Measurements from ENCODE around the gene RFPL4A. TPM values are rescaled to one million over a fixed set of nuclear protein-coding genes. Genes with fewer than 3 reads are reported as not detected.

RFPL4A gene
- total and polyA plus RNA-seq, 2 of the 8 experiments (the other 6 are each of a cell fraction or from before 2014, with no cell fraction given), result not detected

- DNase-seq (ENCODE audit: low read depth in 1 of 2, low spot score in 2 of 2), result no peak
- peaks cover 57 to 74% of the 10 kb centered on the region in 2 experiments for H3K9me3 ChIP-seq (ENCODE audit: insufficient read depth in 2 of 2, low read depth in 1 of 2, low read length in 1 of 2)
- no peak for FAIRE-seq
- H2BK5ac ChIP-seq (ENCODE audit: low read depth, low read length), result no peak overlapping the region
- no peak overlapping the region for H3K18ac ChIP-seq (ENCODE audit: extremely low read depth, low read length)
- no peaks in the 10 kb centered on the region for H3K23me2 ChIP-seq (ENCODE audit: low read depth, low read length)
- H3K79me2 ChIP-seq (ENCODE audit: control insufficient read depth in 1 of 2, insufficient read depth in 2 of 2, low read length in 2 of 2), result no peaks in the 10 kb centered on the region
- no peak overlapping the region for H2AK5ac ChIP-seq (ENCODE audit: low read depth, low read length)
- H2BK20ac ChIP-seq (ENCODE audit: low read length), result no peak overlapping the region
- no peak overlapping the region for H2BK15ac ChIP-seq (ENCODE audit: low read length)
- TF ChIP-seq KDM1A (IDR thresholded peaks at IDR 0.05; ENCODE audit: borderline replicate concordance, low read length), result no peak
- TF ChIP-seq ASH2L (IDR thresholded peaks at IDR 0.05; ENCODE audit: low read length), result no peak
- TF ChIP-seq CTCF (IDR thresholded peaks at IDR 0.05; ENCODE audit: control extremely low read depth in 1 of 3, insufficient read depth in 1 of 3, low read depth in 1 of 3, low read length in 3 of 3), result no peak
- TF ChIP-seq SAP30 (IDR thresholded peaks at IDR 0.05; ENCODE audit: insufficient read depth, insufficient replicate concordance, low read length), result no peak
- TF ChIP-seq CBX8 (IDR thresholded peaks at IDR 0.05; ENCODE audit: borderline replicate concordance, low read depth, low read length), result no peak
- TF ChIP-seq PHF8 (conservative IDR thresholded peaks at IDR 0.05; ENCODE audit: low read depth, low read length), result no peak
- no peak for TF ChIP-seq SP4 (IDR thresholded peaks at IDR 0.05; ENCODE audit: low read length)
- TF ChIP-seq CTBP2 (IDR thresholded peaks at IDR 0.05; ENCODE audit: borderline replicate concordance, insufficient read depth, insufficient read length, low read length), result no peak
- TF ChIP-seq E2F6 (IDR thresholded peaks at IDR 0.05), result no peak
- no peak for TF ChIP-seq ZNF274 (IDR thresholded peaks at IDR 0.05; ENCODE audit: borderline replicate concordance, extremely low read depth, low read length)
- no peak for TF ChIP-seq POLR2AphosphoS5 (IDR thresholded peaks at IDR 0.05; ENCODE audit: low read depth, low read length)
- no peak overlapping the region for H3K4me3 ChIP-seq (ENCODE audit: extremely low read depth in 1 of 4, insufficient read depth in 2 of 4, low read depth in 3 of 4, low read length in 4 of 4)
- no peak overlapping the region for H3K27ac ChIP-seq (ENCODE audit: low read depth, low read length)
- H3K4ac ChIP-seq (replicated peaks; ENCODE audit: insufficient read length, low read depth, low read length), result no peak overlapping the region
- H3K9ac ChIP-seq (replicated peaks in 1 of 4; ENCODE audit: extremely low read depth in 1 of 4, low read depth in 3 of 4, low read length in 3 of 4), result no peak overlapping the region
- no peaks in the 10 kb centered on the region for H3K4me1 ChIP-seq (replicated peaks in 1 of 4; ENCODE audit: control insufficient read depth in 3 of 4, insufficient read depth in 4 of 4, low read length in 3 of 4)
- 74% methylated on average over 4 of the region's 5 CpGs; no CpG with 5 or more reads in 1 of the 2 experiments for WGBS, 2 experiments (ENCODE audit: extremely low coverage in 1 of 2, insufficient coverage in 1 of 2, insufficient read length in 1 of 2, insufficient replicate concordance in 2 of 2, low coverage in 1 of 2, low lambda C conversion rate in 2 of 2, missing lambda C conversion rate in 1 of 2)
- H3K79me1 ChIP-seq (ENCODE audit: low read depth, low read length), result no peaks in the 10 kb centered on the region
- no peak overlapping the region for H3K4me2 ChIP-seq (ENCODE audit: insufficient read depth in 1 of 2, low read depth in 2 of 2, low read length in 2 of 2)
- H3K36me3 ChIP-seq (ENCODE audit: control insufficient read depth in 2 of 4, insufficient read depth in 4 of 4, low read length in 3 of 4), result no peaks in the 10 kb centered on the region
- ChIA-PET CTCF (ENCODE audit: partially characterized antibody) (no interaction called here), POLR2A (ENCODE audit: partially characterized antibody) (no interaction called here)
- no peak overlapping the region for H4K5ac ChIP-seq (ENCODE audit: insufficient read length, low read depth, low read length)
- no peak overlapping the region for H3K23ac ChIP-seq (ENCODE audit: insufficient read length)
- H2BK120ac ChIP-seq (replicated peaks; ENCODE audit: low read depth, low read length), result no peak overlapping the region
- no peak overlapping the region for H2AFZ ChIP-seq (ENCODE audit: low read length)
- H3K27me3 ChIP-seq (replicated peaks in 1 of 4; ENCODE audit: control insufficient read depth in 3 of 4, extremely low read depth in 1 of 4, insufficient read depth in 3 of 4, low read length in 3 of 4), result no peaks in the 10 kb centered on the region
- no peak overlapping the region for H3K56ac ChIP-seq (replicated peaks; ENCODE audit: insufficient read length, low read depth, low read length)
- H4K91ac ChIP-seq (replicated peaks; ENCODE audit: insufficient read length, low read length), result no peak overlapping the region
- no peak overlapping the region for H3K14ac ChIP-seq (ENCODE audit: insufficient read length)
- no peak overlapping the region for H4K8ac ChIP-seq (ENCODE audit: extremely low read depth, insufficient read depth, low read length)
- H2BK12ac ChIP-seq (ENCODE audit: low read depth, low read length), result no peak overlapping the region
- H4K20me1 ChIP-seq (replicated peaks in 1 of 2; ENCODE audit: control insufficient read depth in 1 of 2, insufficient read depth in 2 of 2, low read length in 2 of 2), result no peaks in the 10 kb centered on the region
Measured at GRCh38 chr19:55781112-55781511, 22.2 kb downstream of the RFPL4A start.

Measured in H1 (cell line).